ENCODE data around the gene MAML2. TPM values are rescaled to one million over a fixed set of nuclear protein-coding genes. Genes with fewer than 3 reads are reported as not detected.
A peak's percentile ranks its signal among the peaks of the same experiment; 100 is the strongest.

MAML2 gene
- total and polyA plus RNA-seq, 2 of the 13 experiments (the other 11 are each of a cell fraction or from before 2014, with no cell fraction given) = 2.3 to 25.9 TPM

GRCh38 chr11:95950905-95951304, 392.1 kb downstream of the MAML2 start:
- H3K4me1 ChIP-seq (ENCODE audit: insufficient read depth, low read length) = no peaks in the 10 kb centered on the region
- CTCF ChIA-PET (ENCODE audit: low intra/inter-chr PET ratio, low total read pairs) = no interaction called here
- BruUV-seq (replicated peaks) = no TSS peak
- H2AFZ ChIP-seq (ENCODE audit: low read length) = no peak overlapping the region
- no peak for ATAC-seq
- no peaks in the 10 kb centered on the region for H4K20me1 ChIP-seq (ENCODE audit: insufficient read depth, low read length)
- H3K4me3 ChIP-seq (replicated peaks in 1 of 3; ENCODE audit: insufficient read depth in 1 of 3, low read depth in 2 of 3, low read length in 3 of 3) = no peak overlapping the region
- H3K4me2 ChIP-seq (ENCODE audit: low read depth, low read length) = no peak overlapping the region
- peaks cover 6% of the 10 kb centered on the region; the same call in 1 of the 2 replicates for H3K9me3 ChIP-seq (ENCODE audit: low read length)
- no peak overlapping the region for H3K9ac ChIP-seq (ENCODE audit: insufficient read depth, low read depth, low read length)
- H3K79me2 ChIP-seq (ENCODE audit: insufficient read depth, low read length) = no peaks in the 10 kb centered on the region
- H3K27me3 ChIP-seq (ENCODE audit: control insufficient read depth in 1 of 2, insufficient read depth in 2 of 2, low read length in 2 of 2) = no peaks in the 10 kb centered on the region; a peak in 1 of 5 replicates
- no peak for TF ChIP-seq ZNF451 (CRISPR knock-in tag; IDR thresholded peaks at IDR 0.05)
- TF ChIP-seq MAFF (IDR thresholded peaks at IDR 0.05; ENCODE audit: low read depth, low read length) = peak; percentile 75
- no peak for TF ChIP-seq HMG20A (CRISPR knock-in tag; IDR thresholded peaks at IDR 0.05; ENCODE audit: borderline replicate concordance)
- TF ChIP-seq ESRRA (CRISPR knock-in tag; IDR thresholded peaks at IDR 0.05; ENCODE audit: low read depth) = no peak
- no peak for TF ChIP-seq ZNF230 (CRISPR knock-in tag; IDR thresholded peaks at IDR 0.05)
- peak; percentile 75 to 79 for TF ChIP-seq MAFK (conservative IDR thresholded peaks at IDR 0.05 in 1 of 2, IDR thresholded peaks at IDR 0.05 in 1 of 2; ENCODE audit: low read length in 2 of 2)
- no peak for FAIRE-seq
- POLR2A ChIA-PET = no interaction called here
- no peaks in the 10 kb centered on the region for H3K36me3 ChIP-seq (replicated peaks in 1 of 2; ENCODE audit: control insufficient read depth in 1 of 2, insufficient read depth in 2 of 2, low read length in 2 of 2)
- DNase-seq (ENCODE audit: low spot score) = no peak
- intact Hi-C loops (cut with micrococcal nuclease; ENCODE audit: unreplicated experiment) = no loop called here
- in situ Hi-C loops (cut with HindIII; ENCODE audit: extremely low pct_ligation_motif_present, low pct_unique_long_range_greater_than_20kb) = no loop called here
- H3K27ac ChIP-seq (ENCODE audit: extremely low read length, insufficient read depth, low read length) = no peak overlapping the region

GRCh38 chr11:95948637-95949036, 394.4 kb downstream of the MAML2 start:
- 5% methylated on average over 3 of the region's 3 CpGs for WGBS (ENCODE audit: low lambda C conversion rate)
- Histone ChIP-seq H3K4me1 (ENCODE audit: insufficient read depth, low read length) (no peaks in the 10 kb centered on the region), H3K4me3 (replicated peaks in 1 of 3; ENCODE audit: insufficient read depth in 1 of 3, low read depth in 2 of 3, low read length in 3 of 3) (no peak overlapping the region), H2AFZ (ENCODE audit: low read length) (no peak overlapping the region), H3K4me2 (ENCODE audit: low read depth, low read length) (no peak overlapping the region), H4K20me1 (ENCODE audit: insufficient read depth, low read length) (no peaks in the 10 kb centered on the region), H3K9ac (ENCODE audit: insufficient read depth, low read depth, low read length) (no peak overlapping the region), H3K9me3 (ENCODE audit: low read length) (peaks cover 26% of the 10 kb centered on the region), H3K27me3 (ENCODE audit: control insufficient read depth in 1 of 2, insufficient read depth in 2 of 2, low read length in 2 of 2) (no peaks in the 10 kb centered on the region; a peak in 1 of 5 replicates), H3K79me2 (ENCODE audit: insufficient read depth, low read length) (no peaks in the 10 kb centered on the region), H3K27ac (ENCODE audit: extremely low read length, insufficient read depth, low read length) (no peak overlapping the region), H3K36me3 (replicated peaks in 1 of 2; ENCODE audit: control insufficient read depth in 1 of 2, insufficient read depth in 2 of 2, low read length in 2 of 2) (no peaks in the 10 kb centered on the region)
- DNase-seq (ENCODE audit: low spot score) = no peak
- in situ Hi-C loops (cut with HindIII; ENCODE audit: extremely low pct_ligation_motif_present, low pct_unique_long_range_greater_than_20kb) (no loop called here), intact Hi-C loops (cut with micrococcal nuclease; ENCODE audit: unreplicated experiment) (no loop called here)
- POLR2A ChIA-PET = no interaction called here
- no peak for FAIRE-seq
- no TSS peak for BruUV-seq (replicated peaks)
- CTCF ChIA-PET (ENCODE audit: low intra/inter-chr PET ratio, low total read pairs) = no interaction called here
- no peak for ATAC-seq
- TF ChIP-seq SMARCC2 (IDR thresholded peaks at IDR 0.05) (no peak), PHF8 (CRISPR knock-in tag; IDR thresholded peaks at IDR 0.05) (no peak), ZNF354B (CRISPR knock-in tag; IDR thresholded peaks at IDR 0.05) (no peak), ZNF501 (CRISPR knock-in tag; IDR thresholded peaks at IDR 0.05) (no peak), EED (CRISPR knock-in tag; IDR thresholded peaks at IDR 0.05) (no peak), ZNF253 (CRISPR knock-in tag; IDR thresholded peaks at IDR 0.05; ENCODE audit: borderline replicate concordance) (no peak), U2AF2 (IDR thresholded peaks at IDR 0.05; ENCODE audit: low read depth, low read length) (no peak), ZNF570 (CRISPR knock-in tag; IDR thresholded peaks at IDR 0.05; ENCODE audit: borderline replicate concordance) (no peak), MLX (CRISPR knock-in tag; IDR thresholded peaks at IDR 0.05) (no peak), ZFP37 (CRISPR knock-in tag; IDR thresholded peaks at IDR 0.05; ENCODE audit: borderline replicate concordance) (no peak), ZFP91 (CRISPR knock-in tag; IDR thresholded peaks at IDR 0.05; ENCODE audit: borderline replicate concordance) (no peak), ATM (IDR thresholded peaks at IDR 0.05; ENCODE audit: borderline replicate concordance) (no peak), FOXK1 (CRISPR knock-in tag; IDR thresholded peaks at IDR 0.05; ENCODE audit: borderline replicate concordance, low read depth) (no peak), IRX3 (CRISPR knock-in tag; IDR thresholded peaks at IDR 0.05; ENCODE audit: borderline replicate concordance, low read depth) (no peak), ZNF674 (CRISPR knock-in tag; IDR thresholded peaks at IDR 0.05; ENCODE audit: low read depth) (no peak)
